GM21825 (cell line): ENCODE measurements around the gene KCNMB2.

ENCODE experiments used
- ATAC-seq: cut with Tn5 transposase; IDR thresholded peaks from one replicate; pipeline ENCODE4 v1.9.1; 2021; ENCODE audit warnings: mild to moderate bottlenecking, moderate library complexity; ENCODE audit not compliant: unreplicated experiment

KCNMB2 gene

DNA sequence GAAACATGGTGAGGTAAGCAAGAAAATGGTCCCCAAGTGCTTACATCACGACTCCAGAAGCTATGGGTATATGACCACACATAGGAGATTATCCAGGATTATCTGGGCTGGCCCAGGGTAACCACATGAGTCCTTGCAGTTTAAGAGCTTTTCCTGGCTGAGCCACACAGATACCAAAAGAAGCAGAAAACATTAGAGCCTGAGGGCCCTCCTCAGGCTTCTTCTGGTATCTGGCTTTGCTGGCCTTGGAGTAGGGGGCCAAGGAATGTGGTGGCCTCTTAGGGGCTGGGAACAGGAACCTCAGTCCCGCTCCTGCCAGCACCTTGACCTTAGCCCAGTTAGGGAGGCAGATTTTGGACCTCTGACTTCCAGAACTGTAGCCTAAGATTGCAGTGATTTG, 259.1 kb downstream of the KCNMB2 start:
- no peak for ATAC-seq

DNA sequence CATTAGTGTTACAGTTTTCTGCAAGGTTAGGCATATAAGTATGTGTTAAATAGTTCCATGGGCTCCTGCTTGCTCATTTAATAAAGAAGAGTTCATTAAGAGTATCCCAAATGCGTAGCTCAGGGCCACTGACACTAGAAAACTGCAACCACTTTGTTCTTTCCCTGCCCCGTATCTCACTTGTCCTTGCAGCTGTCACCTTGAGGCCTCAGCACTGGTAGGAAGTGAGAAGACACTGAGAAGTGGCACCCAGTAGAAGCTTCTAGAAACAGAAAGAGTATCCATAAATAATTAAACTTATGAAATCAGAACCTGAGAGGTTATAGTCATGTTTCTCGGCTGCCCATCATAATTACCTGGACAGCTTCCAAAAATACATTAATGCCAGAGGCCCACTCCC, 266.0 kb downstream of the KCNMB2 start:
- no peak for ATAC-seq

DNA sequence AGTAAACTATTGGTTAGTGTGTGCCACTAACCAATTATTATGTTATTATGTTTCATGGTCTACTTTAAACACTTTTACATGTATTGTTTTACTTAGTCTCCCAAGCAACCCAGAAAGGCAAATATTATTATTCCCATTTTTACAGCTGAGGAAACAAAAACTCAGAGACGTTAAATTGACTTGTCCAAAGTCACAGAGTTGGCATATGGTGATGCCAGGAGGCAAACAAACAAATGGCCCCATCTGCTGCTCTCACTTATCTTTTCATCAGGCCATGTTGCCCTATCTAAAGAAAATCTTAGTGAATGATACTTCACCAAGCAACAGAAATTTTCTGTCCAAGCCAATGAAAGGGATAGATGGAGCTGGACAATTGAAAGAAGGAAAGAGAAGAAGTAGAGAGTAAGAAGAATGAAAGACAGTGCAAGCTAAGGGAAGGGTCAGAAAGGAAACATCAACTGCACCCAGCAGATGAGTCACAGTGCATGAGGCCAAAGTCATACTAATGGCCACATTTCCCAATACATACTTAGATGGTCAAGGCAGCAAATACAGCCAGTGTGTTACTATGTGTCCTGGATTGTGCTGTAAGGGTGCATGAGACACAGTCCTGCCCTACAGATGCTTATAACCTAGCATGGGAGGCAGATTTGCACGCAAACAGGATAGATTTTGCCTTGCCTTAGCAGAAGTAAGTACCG, 266.9 kb downstream of the KCNMB2 start:
- ATAC-seq, result no peak

- ATAC-seq, result no peak
Measured at GRCh38 chr3:178804606-178805005, 268.4 kb downstream of the KCNMB2 start.

- no peak for ATAC-seq
Measured at GRCh38 chr3:178805741-178806140, 269.5 kb downstream of the KCNMB2 start.

GRCh38 chr3:178806651-178807050, 270.4 kb downstream of the KCNMB2 start:
- no peak for ATAC-seq

DNA sequence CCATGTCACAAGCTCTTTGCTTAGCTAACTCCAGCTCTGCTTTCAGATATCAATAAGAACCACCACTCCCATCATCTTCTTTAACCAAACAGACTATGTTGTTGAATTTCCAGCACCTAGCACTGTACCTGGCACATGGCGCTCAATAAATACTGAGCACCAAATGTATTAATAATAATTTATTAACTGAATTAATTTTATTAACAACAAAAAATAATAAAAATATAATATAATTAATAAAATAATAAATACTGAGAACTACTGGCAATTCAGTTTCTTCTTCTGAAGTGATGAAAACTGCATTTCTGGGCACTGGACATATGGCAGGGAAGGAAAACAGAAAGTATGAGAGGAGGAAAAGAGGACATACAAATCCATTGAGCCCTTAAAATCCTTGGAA, 271.5 kb downstream of the KCNMB2 start:
- ATAC-seq, result no peak

- no peak for ATAC-seq
Measured at GRCh38 chr3:178808748-178809147, 272.5 kb downstream of the KCNMB2 start.

DNA sequence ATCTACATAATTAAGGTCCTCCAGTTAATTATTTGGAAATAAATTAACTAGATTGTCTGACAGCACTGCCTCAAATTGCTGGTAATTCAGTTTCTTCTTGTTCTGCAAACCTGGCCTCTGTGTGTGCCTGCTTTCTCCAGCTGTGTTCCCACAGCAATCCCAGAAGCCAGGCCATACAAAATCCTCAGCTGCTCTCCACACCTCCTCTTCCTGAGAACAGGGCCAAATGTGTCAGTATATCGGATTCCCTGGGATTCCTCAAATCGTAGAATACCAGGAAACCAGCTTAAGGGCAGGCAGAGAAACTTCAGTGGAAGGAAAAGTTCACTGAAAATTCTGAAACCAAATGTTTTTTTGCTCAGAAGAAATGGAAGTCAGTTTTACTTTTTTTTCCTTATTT, 273.9 kb downstream of the KCNMB2 start:
- ATAC-seq, result no peak

GRCh38 chr3:178822722-178823121, 286.5 kb downstream of the KCNMB2 start:
- ATAC-seq, result no peak

DNA sequence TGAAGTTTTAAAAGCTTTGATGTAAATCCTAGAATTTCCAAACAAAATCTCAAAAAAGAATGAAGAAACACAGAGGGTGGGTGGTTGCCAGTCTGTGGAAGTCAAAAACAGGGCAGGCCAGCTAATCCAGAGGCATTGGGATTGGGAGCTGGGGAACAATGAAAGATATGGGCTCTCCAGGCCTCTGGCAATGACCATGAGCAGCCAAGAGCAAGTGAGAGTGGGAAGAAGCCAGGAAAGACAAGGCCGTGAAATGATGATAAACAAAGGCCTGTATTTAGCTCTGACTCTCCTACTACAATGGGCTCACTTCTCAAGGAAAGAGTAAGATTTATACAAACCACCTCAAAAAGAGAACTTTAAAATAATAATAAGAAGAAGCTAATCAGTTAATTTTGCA, 286.9 kb downstream of the KCNMB2 start:
- no peak for ATAC-seq

GRCh38 chr3:178823591-178824246, 287.5 kb downstream of the KCNMB2 start:
- no peak for ATAC-seq

- no peak for ATAC-seq
Measured at GRCh38 chr3:178826435-178827123, 290.3 kb downstream of the KCNMB2 start.

GRCh38 chr3:178827285-178827856, 291.1 kb downstream of the KCNMB2 start:
- ATAC-seq, result no peak

GRCh38 chr3:178833695-178834094, 297.5 kb downstream of the KCNMB2 start:
- no peak for ATAC-seq

DNA sequence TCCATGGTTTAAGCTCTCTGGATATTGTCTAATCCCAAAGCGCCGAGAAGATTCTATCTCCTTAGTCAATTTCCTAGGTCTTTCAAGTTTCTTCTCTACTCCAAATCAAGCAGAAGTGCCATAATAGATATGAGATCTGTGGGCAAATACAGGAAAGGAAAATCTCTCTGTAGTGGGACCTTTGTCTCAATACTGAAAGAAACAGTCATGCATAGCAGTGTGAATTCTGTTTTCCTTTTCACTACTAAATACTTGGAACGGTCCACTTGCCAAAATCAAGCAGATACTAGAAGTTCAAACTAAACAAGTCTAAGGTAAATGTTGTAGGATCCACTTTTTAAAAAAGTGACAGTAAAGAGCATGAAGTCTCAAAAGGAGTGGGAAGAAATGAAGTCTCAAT, 298.8 kb downstream of the KCNMB2 start:
- no peak for ATAC-seq

- no peak for ATAC-seq
Measured at GRCh38 chr3:178837512-178837911, 301.3 kb downstream of the KCNMB2 start.

- no peak for ATAC-seq
Measured at GRCh38 chr3:178840586-178840985, 304.4 kb downstream of the KCNMB2 start.

DNA sequence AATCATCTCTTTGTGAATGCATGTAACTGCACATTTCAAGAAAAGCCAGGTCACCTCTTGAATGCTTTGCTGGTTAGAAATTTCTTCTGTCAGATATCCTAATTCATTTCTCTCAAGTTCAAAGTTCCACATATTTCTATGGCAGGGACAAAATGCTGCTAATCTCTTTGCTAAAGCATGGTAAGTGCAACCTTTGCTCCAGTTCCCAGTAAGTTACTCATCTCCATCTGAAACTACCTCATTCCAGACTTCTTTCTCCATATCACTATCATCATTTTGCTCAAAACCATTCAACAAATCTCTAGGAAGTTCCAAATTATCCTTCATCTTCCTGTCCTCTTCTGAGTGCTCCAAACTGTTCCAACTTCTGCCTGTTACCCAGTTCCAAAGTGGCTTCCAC, 304.8 kb downstream of the KCNMB2 start:
- ATAC-seq, result no peak

DNA sequence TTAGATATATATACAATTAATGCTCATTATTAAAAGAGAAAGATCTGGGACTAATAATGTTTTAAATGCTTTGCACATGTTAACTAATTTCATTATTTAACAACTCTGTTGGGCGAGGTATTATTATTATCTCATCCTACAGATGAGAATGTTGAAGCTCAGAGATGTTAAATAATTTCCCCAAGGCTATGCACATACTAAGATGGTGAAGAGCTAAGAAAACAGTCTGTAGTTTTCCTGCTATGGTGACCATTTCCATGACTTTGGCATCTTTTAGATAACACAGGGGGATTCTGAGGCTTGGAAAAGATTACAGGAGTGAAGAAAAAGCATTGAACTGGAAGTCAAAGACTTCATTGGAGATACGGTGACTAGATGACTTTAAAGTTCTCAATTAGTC, 308.7 kb downstream of the KCNMB2 start:
- no peak for ATAC-seq

- ATAC-seq, result no peak
Measured at GRCh38 chr3:178845420-178846118, 309.3 kb downstream of the KCNMB2 start.
